GM12878 (cell line): ENCODE results near the gene ANO4. TPM values are rescaled to one million over a fixed set of nuclear protein-coding genes. Genes with fewer than 3 reads are reported as not detected.

Source experiments
- ATAC-seq: fragments of 200-7000 bp; cut with Tn5 transposase; 3 replicates; pipeline ENCODE4 v1.9.1; 2020; ENCODE audit warnings: mild to moderate bottlenecking, moderate library complexity
- BruUV-seq: library from RNA; stranded (reverse); fragments of 400-500 nt; replicated peaks from 2 replicates; lab custom pipeline; 2021; lab: Mats Ljungman, UMichigan
- CTCF ChIA-PET: fragments of 300-600 bp; sonication (Branson Sonifier 250); formaldehyde crosslinking; extraction: SDS; loops from one replicate; lab custom pipeline; 2021; ENCODE audit warnings: inconsistent platforms; lab: Yijun Ruan, JAX
- POLR2A ChIA-PET: fragments of 350-600 bp; formaldehyde crosslinking; extraction: SDS; loops from one replicate; lab custom pipeline; 2021; ENCODE audit warnings: inconsistent platforms; lab: Charles Lee
- RAD21 ChIA-PET: fragments of 300-600 bp; sonication (Branson Sonifier 250); formaldehyde crosslinking; loops from one replicate; lab custom pipeline; 2023; ENCODE audit warnings: antibody characterized with exemption; ENCODE audit not compliant: unreplicated experiment; lab: Charles Lee
- SMC1A ChIA-PET: fragments of 300-600 bp; sonication (Branson Sonifier 250); formaldehyde crosslinking; loops from one replicate; lab custom pipeline; 2023; ENCODE audit not compliant: unreplicated experiment, uncharacterized antibody; lab: Charles Lee
- DNase-seq: peaks from one replicate; pipeline ENCODE4 v3.0.0-alpha.2; 2011; ENCODE audit warnings: low read depth, low spot score
- FAIRE-seq: peaks from 3 replicates; lab custom pipeline; 2011; peaks lifted over from hg19 to GRCh38; lab: Jason Lieb, UNC
- H2AFZ ChIP-seq: 2 replicates; pipeline ENCODE4 v1.6.0; 2011; ENCODE audit warnings: low read depth, low read length, control low read depth; ENCODE audit not compliant: control insufficient read depth
- H3K27ac ChIP-seq: 2 replicates; pipeline ENCODE4 v1.5.1; 2011; ENCODE audit warnings: control low read depth; ENCODE audit not compliant: control insufficient read depth, insufficient read depth
- H3K27me3 ChIP-seq, 2 experiments: replicated peaks in 1 of 2; 2 replicates each; pipeline versions ENCODE4 v1.6.0 to v1.6.1; 2011; ENCODE audit warnings: low read length in 1 of 2; ENCODE audit not compliant: control insufficient read depth in 2 of 2, insufficient read depth in 2 of 2
- H3K36me3 ChIP-seq, 2 experiments: 2 replicates each; pipeline ENCODE4 v1.5.1; 2011; ENCODE audit warnings: low read length in 1 of 2; ENCODE audit not compliant: control insufficient read depth in 2 of 2, insufficient read depth in 2 of 2
- H3K4me1 ChIP-seq: 2 replicates; pipeline ENCODE4 v1.6.1; 2011; ENCODE audit warnings: mild to moderate bottlenecking, low read length, moderate library complexity, mixed read lengths; ENCODE audit not compliant: control insufficient read depth, insufficient read depth
- H3K4me2 ChIP-seq: 2 replicates; pipeline ENCODE4 v1.6.0; 2011; ENCODE audit warnings: control low read depth; ENCODE audit not compliant: control insufficient read depth, insufficient read depth
- H3K4me3 ChIP-seq: fragments of 200-600 bp; sonication (generic); 2 replicates; pipeline ENCODE4 v1.5.1; 2016
- H3K79me2 ChIP-seq: 2 replicates; pipeline ENCODE4 v1.6.0; 2011; ENCODE audit warnings: low read length; ENCODE audit not compliant: control insufficient read depth, insufficient read depth
- H3K9ac ChIP-seq: 2 replicates; pipeline ENCODE4 v1.8.0; 2011; ENCODE audit warnings: low read length, control low read depth, mixed read lengths; ENCODE audit not compliant: control insufficient read depth, insufficient read depth
- H3K9me3 ChIP-seq: replicated peaks from 3 replicates; pipeline ENCODE4 v1.5.1; 2011; ENCODE audit warnings: mild to moderate bottlenecking, low read length; ENCODE audit not compliant: control insufficient read depth, insufficient read depth
- H4K20me1 ChIP-seq: 2 replicates; pipeline ENCODE4 v1.6.0; 2011; ENCODE audit not compliant: control insufficient read depth, insufficient read depth
- CBX5 ChIP-seq: sonication (generic); IDR thresholded peaks from 2 replicates; pipeline ENCODE4 v1.6.1; 2016; ENCODE audit warnings: low read depth, moderate library complexity, mild to moderate bottlenecking, inconsistent platforms
- HCFC1 ChIP-seq: fragments of 150-350 bp; IDR thresholded peaks from 2 replicates; pipeline ENCODE4 v1.6.1; 2014; ENCODE audit warnings: low read length
- PBX3 ChIP-seq: IDR thresholded peaks from 2 replicates; pipeline ENCODE4 v1.6.1; 2011; ENCODE audit warnings: mild to moderate bottlenecking, low read depth, low read length, moderate library complexity; ENCODE audit not compliant: insufficient replicate concordance
- PRDM15 ChIP-seq: fragments of 450-650 bp; formaldehyde crosslinking; IDR thresholded peaks from 2 replicates; pipeline ENCODE4 v1.4.0; 2020; ENCODE audit warnings: mild to moderate bottlenecking, moderate library complexity
- STAT3 ChIP-seq: IDR thresholded peaks from 2 replicates; pipeline ENCODE4 v1.6.1; 2011; ENCODE audit warnings: low read depth, low read length, improper control_type of control experiment
- TBL1XR1 ChIP-seq: IDR thresholded peaks from 2 replicates; pipeline ENCODE4 v1.6.1; 2012; ENCODE audit warnings: low read depth, low read length, improper control_type of control experiment
- WGBS: methylation state at CpG from one replicate; pipeline ENCODE4 v1.1.6; 2016; ENCODE audit warnings: low lambda C conversion rate; ENCODE audit not compliant: insufficient replicate concordance, insufficient coverage; ENCODE audit errors: missing lambda C conversion rate; 5-methylcytosine and 5-hydroxymethylcytosine counted together
- in situ Hi-C: fragments of 300-500 bp; cut with MboI; formaldehyde crosslinking; loops from 9 replicates; pipeline ENCODE4 v1.14.3; 2018; ENCODE audit warnings: mixed read lengths
- intact Hi-C: fragments of 100-400 bp; cut with micrococcal nuclease; formaldehyde crosslinking; loops from one replicate; pipeline ENCODE4 v1.14.2; 2022; ENCODE audit not compliant: unreplicated experiment
- polyA plus RNA-seq, 11 experiments: library from polyadenylated mRNA; depleted of rRNA in 4 of 11; unstranded in 6 of 11; stranded (reverse) in 5 of 11; fragments of >200 nt; fragmentation: Nextera tagmentation in 4 of 11; fragmentation: Illumina TruSeq in 1 of 11; extraction: Ambion mirVana in 4 of 11; extraction: Trizol in 1 of 11; gene quantifications; 1 replicate in 1 of 11; 2 replicates in 10 of 11; pipeline versions ENCODE4 v1.2.1 to v1.2.3, GENCODE V29; 2011 to 2016; ENCODE audit warnings: inconsistent platforms in 2 of 11, missing spikeins in 2 of 11, low read depth in 1 of 11
- total RNA-seq, 4 experiments: library from RNA; depleted of rRNA in 3 of 4; stranded (reverse); fragments of >200 nt in 3 of 4; fragmentation: Illumina TruSeq in 1 of 4; extraction: Trizol in 1 of 4; gene quantifications; 2 replicates each; pipeline versions ENCODE4 v1.2.1 to v1.2.3, GENCODE V29; 2013 to 2021

The ANO4 gene
- total and polyA plus RNA-seq, 10 of the 15 experiments (the other 5 are each of a cell fraction or from before 2014, with no cell fraction given): not detected

- no peak overlapping the region for H3K9ac ChIP-seq
- ChIA-PET POLR2A (no interaction called here), CTCF (no interaction called here), SMC1A (no interaction called here), RAD21 (no interaction called here)
- no peak overlapping the region for H3K4me3 ChIP-seq
- ATAC-seq: no peak
- H3K27ac ChIP-seq: no peak overlapping the region
- intact Hi-C loops (no loop called here), in situ Hi-C loops (no loop called here)
- H3K4me2 ChIP-seq: no peak overlapping the region
- no peaks in the 10 kb centered on the region for H4K20me1 ChIP-seq
- no peaks in the 10 kb centered on the region for H3K27me3 ChIP-seq
- DNase-seq: no peak
- H3K4me1 ChIP-seq: no peaks in the 10 kb centered on the region
- 0% methylated on average over 2 of the region's 2 CpGs for WGBS
- H2AFZ ChIP-seq: no peak overlapping the region
- H3K79me2 ChIP-seq: no peaks in the 10 kb centered on the region
- H3K9me3 ChIP-seq: no peaks in the 10 kb centered on the region
- no peak for TF ChIP-seq PBX3
- no peak for TF ChIP-seq CBX5
- TF ChIP-seq TBL1XR1: no peak
- no peak for TF ChIP-seq STAT3
- no peak for TF ChIP-seq PRDM15
- no peak for TF ChIP-seq HCFC1
- no peak for FAIRE-seq
- no TSS peak for BruUV-seq
- no peaks in the 10 kb centered on the region for H3K36me3 ChIP-seq
Measured at GRCh38 chr12:100808777-100809176, 14.2 kb downstream of the ANO4 start.
